ENCODE measurements around the gene CYP4F3. TPM values are rescaled to one million over a fixed set of nuclear protein-coding genes. Genes with fewer than 3 reads are reported as not detected.

Gene CYP4F3
- polyA plus RNA-seq, 1 experiment: 0.11 TPM

DNA sequence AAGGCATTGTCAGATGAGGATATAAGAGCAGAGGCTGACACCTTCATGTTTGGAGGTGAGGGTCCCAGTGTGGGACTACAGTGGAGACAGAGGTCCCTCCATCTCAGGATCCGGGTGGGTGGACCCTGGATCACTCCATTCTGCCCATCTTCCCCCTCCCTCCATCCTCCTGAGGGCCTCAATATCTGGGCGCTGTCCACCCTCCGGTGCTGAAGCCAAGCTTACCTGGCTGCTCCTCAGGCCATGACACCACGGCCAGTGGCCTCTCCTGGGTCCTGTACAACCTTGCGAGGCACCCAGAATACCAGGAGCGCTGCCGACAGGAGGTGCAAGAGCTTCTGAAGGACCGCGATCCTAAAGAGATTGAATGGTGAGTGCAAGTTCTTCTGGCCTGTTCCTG lies 44.1 kb downstream of the CYP4F3 start:
- peaks cover 19% of the 10 kb centered on the region for H3K9me3 ChIP-seq (ENCODE audit: control insufficient read depth, insufficient read depth, low read length)
- POLR2A ChIA-PET: no interaction called here
- no peak for TF ChIP-seq CTCF (IDR thresholded peaks at IDR 0.05; ENCODE audit: low read depth, low read length)
- no peaks in the 10 kb centered on the region for H3K27me3 ChIP-seq (ENCODE audit: control insufficient read depth, insufficient read depth, low read length)
- CTCF ChIA-PET: no interaction called here
- DNase-seq (ENCODE audit: low read depth, low spot score): no peak
- no peak overlapping the region for H3K27ac ChIP-seq (ENCODE audit: low read depth, low read length)
- no peak overlapping the region for H3K4me3 ChIP-seq (ENCODE audit: low read depth, low read length)

DNA sequence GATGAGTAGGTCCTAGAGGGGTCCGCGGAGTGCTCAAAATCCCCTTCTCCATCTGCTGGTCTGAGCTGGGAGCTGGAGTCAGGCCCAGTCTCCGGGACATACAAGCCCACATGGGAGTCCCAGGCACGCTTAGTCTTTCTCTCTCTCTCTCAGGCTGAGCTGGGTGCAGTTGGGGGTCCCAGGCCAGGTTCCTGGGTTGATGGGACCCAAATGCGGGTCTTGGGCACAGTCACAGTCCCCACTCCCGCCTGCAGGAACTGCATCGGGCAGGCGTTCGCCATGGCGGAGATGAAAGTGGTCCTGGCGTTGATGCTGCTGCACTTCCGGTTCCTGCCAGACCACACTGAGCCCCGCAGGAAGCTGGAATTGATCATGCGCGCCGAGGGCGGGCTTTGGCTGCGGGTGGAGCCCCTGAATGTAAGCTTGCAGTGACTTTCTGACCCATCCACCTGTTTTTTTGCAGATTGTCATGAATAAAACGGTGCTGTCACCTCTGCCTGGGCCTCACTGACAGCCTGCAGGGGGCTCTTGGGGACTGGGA lies 56.0 kb downstream of the CYP4F3 start:
- H3K27ac ChIP-seq (ENCODE audit: low read depth, low read length): no peak overlapping the region
- no peak for TF ChIP-seq CTCF (IDR thresholded peaks at IDR 0.05; ENCODE audit: low read depth, low read length)
- no peak for DNase-seq (ENCODE audit: low read depth, low spot score)
- H3K27me3 ChIP-seq (ENCODE audit: control insufficient read depth, insufficient read depth, low read length): no peaks in the 10 kb centered on the region
- H3K9me3 ChIP-seq (ENCODE audit: control insufficient read depth, insufficient read depth, low read length): peaks cover 17% of the 10 kb centered on the region
- no peak overlapping the region for H3K4me3 ChIP-seq (ENCODE audit: low read depth, low read length)
- CTCF ChIA-PET: no interaction called here
- POLR2A ChIA-PET: no interaction called here

- CTCF ChIA-PET: no interaction called here
- no peak for DNase-seq (ENCODE audit: low read depth, low spot score)
- POLR2A ChIA-PET: no interaction called here
- no peak for TF ChIP-seq CTCF (IDR thresholded peaks at IDR 0.05; ENCODE audit: low read depth, low read length)
- Histone ChIP-seq H3K27me3 (ENCODE audit: control insufficient read depth, insufficient read depth, low read length) (no peaks in the 10 kb centered on the region), H3K27ac (ENCODE audit: low read depth, low read length) (no peak overlapping the region), H3K4me3 (ENCODE audit: low read depth, low read length) (no peak overlapping the region), H3K9me3 (ENCODE audit: control insufficient read depth, insufficient read depth, low read length) (peaks cover 4% of the 10 kb centered on the region)
Measured at GRCh38 chr19:15701757-15702533, 61.2 kb downstream of the CYP4F3 start.

- Histone ChIP-seq H3K9me3 (ENCODE audit: control insufficient read depth, insufficient read depth, low read length) (no peaks in the 10 kb centered on the region; the same call in 1 of the 2 replicates), H3K4me3 (ENCODE audit: low read depth, low read length) (no peak overlapping the region), H3K27ac (ENCODE audit: low read depth, low read length) (no peak overlapping the region), H3K27me3 (ENCODE audit: control insufficient read depth, insufficient read depth, low read length) (no peaks in the 10 kb centered on the region)
- POLR2A ChIA-PET: no interaction called here
- TF ChIP-seq CTCF (IDR thresholded peaks at IDR 0.05; ENCODE audit: low read depth, low read length): no peak
- CTCF ChIA-PET: no interaction called here
- DNase-seq (ENCODE audit: low read depth, low spot score): no peak
Measured at GRCh38 chr19:15702534-15702930, 61.8 kb downstream of the CYP4F3 start.

Small RNA genes lying within 50 kb of the gene (small RNA-seq; reads per million reads assigned to genes)
- not detected for gene AD000091.1 (ENCODE audit: insufficient read length, low read depth)

Other genes starting within 250 kb of the CYP4F3 start
- gene AKAP8L, start 221.9 kb upstream of the CYP4F3 start, polyA plus RNA-seq (2011; rRNA removed): 30.4 and 36.6 TPM in 2 replicates
- 5.8 and 9.1 TPM in 2 replicates for gene WIZ, start 190.9 kb upstream of the CYP4F3 start, polyA plus RNA-seq (2011; rRNA removed)
- 0.04 and 0.21 TPM in 2 replicates for gene RASAL3, start 176.4 kb upstream of the CYP4F3 start, polyA plus RNA-seq (2011; rRNA removed)
- gene PGLYRP2, start 161.4 kb upstream of the CYP4F3 start, polyA plus RNA-seq (2011; rRNA removed): not detected in 2 replicates
- gene CYP4F22, start 132.4 kb upstream of the CYP4F3 start, polyA plus RNA-seq (2011; rRNA removed): not detected in 2 replicates
- not detected in 2 replicates for gene CYP4F8, start 25.7 kb upstream of the CYP4F3 start, polyA plus RNA-seq (2011; rRNA removed)
- gene CYP4F12, start 32.2 kb downstream of the CYP4F3 start, polyA plus RNA-seq (2011; rRNA removed): not detected in 2 replicates
- gene OR10H2, start 87.1 kb downstream of the CYP4F3 start, polyA plus RNA-seq (2011; rRNA removed): not detected in 2 replicates
- gene OR10H3, start 97.1 kb downstream of the CYP4F3 start, polyA plus RNA-seq (2011; rRNA removed): not detected in 2 replicates
- not detected in 2 replicates for gene OR10H5, start 146.8 kb downstream of the CYP4F3 start, polyA plus RNA-seq (2011; rRNA removed)
- gene OR10H1, start 174.8 kb downstream of the CYP4F3 start, polyA plus RNA-seq (2011; rRNA removed): not detected in 2 replicates